ENCODE results near the gene HS1BP3.

GRCh38 chr2:20697322-20697934, 46.5 kb upstream of the HS1BP3 start:
- no peak for TF ChIP-seq CTCF (IDR thresholded peaks at IDR 0.05)
- no peak for TF ChIP-seq POLR2A (IDR thresholded peaks at IDR 0.05)

Measured in thyroid gland (tissue), 4 donors.